H4 (cell line): Measurements from ENCODE around the gene VAMP7. TPM values are rescaled to one million over a fixed set of nuclear protein-coding genes. Genes with fewer than 3 reads are reported as not detected.
"Not testable (repeated sequence)": the region's sequence is repeated elsewhere in the genome, so short reads cannot be mapped to it uniquely, and the experiment has no call there.

ENCODE experiments used
- DNase-seq: peaks from one replicate; pipeline ENCODE4 v3.0.0-alpha.2; 2015; ENCODE audit warnings: low spot score
- total RNA-seq: library from RNA; depleted of rRNA; stranded (reverse); fragments of >200 nt; shearing (Covaris generic); gene quantifications from 2 replicates; pipeline ENCODE4 v1.2.3, GENCODE V29; 2014; rRNA removed

The VAMP7 gene, protein sequence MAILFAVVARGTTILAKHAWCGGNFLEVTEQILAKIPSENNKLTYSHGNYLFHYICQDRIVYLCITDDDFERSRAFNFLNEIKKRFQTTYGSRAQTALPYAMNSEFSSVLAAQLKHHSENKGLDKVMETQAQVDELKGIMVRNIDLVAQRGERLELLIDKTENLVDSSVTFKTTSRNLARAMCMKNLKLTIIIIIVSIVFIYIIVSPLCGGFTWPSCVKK
- total RNA-seq = 70.3 and 94.2 TPM in 2 replicates

DNA sequence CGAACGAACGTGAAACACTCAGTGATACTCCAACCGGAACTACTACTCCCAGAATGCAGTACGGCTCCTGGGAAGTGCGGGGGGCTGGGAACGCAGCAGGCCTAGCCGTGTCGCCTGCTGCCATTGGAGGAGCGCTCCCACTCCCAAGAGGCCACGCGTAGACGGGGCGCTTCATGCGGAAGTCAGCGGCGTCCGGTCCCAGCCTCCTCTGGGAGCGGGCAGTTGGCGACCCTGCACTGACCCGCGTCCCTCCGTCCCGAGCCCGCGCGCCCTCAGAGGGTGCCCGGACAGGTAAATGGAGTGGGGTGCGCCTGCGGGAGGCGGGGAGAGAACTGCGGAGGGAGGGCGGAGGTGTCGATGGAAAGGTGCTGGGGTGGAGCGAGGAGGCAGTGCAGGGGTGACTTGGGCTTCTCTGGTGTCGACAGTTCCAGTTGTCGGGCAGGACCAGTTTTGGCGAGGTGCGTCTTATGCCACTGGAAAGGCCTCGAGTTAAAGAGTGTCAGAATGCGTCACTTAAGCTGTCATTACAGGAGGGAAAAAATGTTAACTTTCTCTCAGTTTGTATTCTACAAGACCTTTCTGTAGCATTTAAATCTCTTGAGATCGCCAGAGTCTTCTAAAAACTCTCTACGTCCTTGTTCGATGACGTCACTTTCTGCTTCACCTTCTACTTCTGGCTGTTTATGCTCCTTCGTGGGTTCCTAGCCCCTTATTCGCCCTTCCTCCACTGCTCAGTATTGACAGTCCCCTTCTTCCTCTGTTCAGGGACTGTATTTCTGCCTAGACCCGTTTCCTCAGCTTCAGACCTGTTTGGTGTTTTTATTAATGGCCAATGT is at the start of gene VAMP7:
Gene VAMP7 (plus strand): TSS at position 188 of the 836 bp plus-strand sequence. CDS start 8,122 bp downstream, outside the sequence.
- peak; percentile 97 for DNase-seq

DNA sequence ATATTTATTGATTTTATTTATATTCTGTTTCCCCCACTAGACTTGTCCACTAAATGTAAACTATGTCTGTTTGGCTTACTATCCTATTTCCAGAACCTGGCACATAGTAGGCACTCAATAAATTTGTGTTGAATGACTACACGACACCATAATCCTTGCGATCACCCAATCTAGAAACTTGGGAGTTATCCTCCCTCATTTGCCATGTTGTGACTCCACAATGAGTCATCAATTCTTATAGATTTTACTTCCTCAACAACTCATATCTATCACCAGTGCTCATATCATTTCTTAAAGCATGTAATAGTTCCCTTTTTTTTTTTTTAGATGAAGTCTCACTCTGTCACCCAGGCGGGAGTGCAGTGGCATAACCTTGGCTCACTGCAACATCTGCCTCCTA is 39.9 kb upstream of the VAMP7 start:
- DNase-seq = no peak

DNA sequence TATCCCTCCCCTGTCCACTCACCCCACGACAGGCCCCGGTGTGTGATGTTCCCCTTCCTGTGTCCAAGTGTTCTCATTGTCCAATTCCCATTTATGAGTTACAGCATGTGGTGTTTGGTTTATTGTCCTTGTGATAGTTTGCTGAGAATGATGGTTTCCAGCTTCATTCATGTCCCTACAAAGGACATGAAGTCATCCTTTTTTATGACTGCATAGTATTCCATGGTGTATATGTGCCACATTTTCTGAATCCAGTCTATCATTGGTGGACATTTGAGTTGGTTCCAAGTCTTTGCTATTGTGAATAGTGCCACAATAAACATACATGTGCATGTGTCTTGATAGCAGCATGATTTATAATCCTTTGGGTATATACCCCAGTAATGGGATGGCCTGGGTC is 29.4 kb upstream of the VAMP7 start:
- not testable (repeated sequence) for DNase-seq

- DNase-seq = peak; percentile 51
Observed at GRCh38 chrX:155857561-155857960, 23.6 kb upstream of the VAMP7 start.

DNA sequence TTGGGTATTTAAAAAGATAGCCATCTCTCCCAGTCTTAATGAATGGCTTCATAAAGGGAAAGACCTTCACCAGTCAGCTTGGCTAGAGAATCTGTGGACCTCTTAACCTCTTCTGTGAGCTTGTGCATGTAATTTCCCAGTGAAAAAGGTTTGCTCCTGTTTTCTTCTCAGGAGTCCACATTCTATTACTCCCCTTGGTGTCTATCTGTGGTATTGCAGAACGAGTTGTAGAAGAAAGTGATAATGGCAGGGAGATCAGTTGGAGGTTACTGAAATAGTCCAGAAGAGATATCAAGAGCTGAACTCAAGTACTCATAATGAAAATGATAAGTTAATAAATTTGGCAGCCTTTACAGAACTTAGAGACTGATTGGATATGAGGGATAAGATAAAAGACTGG is 16.5 kb upstream of the VAMP7 start:
- DNase-seq = peak; percentile 12

DNA sequence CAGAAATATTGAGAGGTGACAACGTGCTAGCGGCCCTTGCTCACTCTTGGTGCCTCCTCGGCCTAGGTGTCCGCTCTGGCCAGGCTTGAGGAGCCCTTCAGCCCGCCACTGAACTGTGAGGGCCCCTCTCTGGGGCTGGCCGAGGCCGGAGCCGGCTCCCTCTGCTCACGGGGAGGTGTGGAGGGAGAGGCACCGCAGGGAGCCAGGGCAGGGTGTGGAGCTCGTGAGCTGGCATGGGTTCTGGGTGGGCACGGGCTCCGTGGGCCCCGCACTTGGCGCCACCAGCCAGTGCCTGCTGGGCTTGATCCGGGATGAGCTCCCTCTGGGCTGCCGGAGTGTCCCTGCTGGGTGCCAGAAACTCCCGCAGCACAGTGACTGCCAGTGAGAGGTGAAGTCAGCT is 16.0 kb upstream of the VAMP7 start:
- no peak for DNase-seq

GRCh38 chrX:155867821-155868220 is 13.3 kb upstream of the VAMP7 start:
- DNase-seq = no peak

DNA sequence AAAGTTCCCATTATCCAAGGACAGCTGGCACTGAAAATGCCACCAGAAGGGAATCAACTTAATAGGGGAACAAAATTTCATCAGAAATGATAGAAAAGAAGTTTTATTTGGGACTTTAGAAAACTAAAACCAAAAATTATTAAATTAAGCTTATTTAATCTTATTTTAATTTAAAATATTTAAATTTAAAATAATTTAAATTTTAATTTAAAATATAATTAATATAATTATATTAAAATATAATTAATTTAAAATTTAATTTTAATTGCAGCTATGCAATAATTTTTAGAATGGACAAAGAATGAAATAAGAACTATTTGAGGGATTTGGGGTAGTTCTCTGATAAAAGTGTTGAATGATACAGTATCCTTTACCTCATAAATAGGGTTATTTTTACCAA is 10.2 kb upstream of the VAMP7 start:
- no peak for DNase-seq

GRCh38 chrX:155871934-155872333 is 9.2 kb upstream of the VAMP7 start:
- DNase-seq = no peak

DNA sequence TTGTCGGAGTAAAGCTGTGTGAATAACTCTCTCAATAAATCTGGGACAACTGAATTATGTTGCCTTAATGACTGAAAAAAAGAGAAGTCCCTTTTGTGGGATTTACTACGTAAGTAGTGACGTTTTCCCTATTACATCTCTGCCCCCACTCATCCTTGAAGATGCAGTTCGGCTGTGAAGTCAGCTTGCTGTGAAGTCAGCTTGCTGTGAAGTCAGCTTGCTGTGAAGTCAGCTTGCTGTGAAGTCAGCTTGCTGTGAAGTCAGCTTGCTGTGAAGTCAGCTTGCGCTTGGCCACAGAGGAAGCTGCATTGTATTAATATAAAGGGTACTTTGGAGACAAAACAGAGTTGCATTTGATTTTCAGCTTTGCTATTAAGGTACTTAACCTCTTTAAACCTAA is 8.0 kb upstream of the VAMP7 start:
- DNase-seq = no peak

DNA sequence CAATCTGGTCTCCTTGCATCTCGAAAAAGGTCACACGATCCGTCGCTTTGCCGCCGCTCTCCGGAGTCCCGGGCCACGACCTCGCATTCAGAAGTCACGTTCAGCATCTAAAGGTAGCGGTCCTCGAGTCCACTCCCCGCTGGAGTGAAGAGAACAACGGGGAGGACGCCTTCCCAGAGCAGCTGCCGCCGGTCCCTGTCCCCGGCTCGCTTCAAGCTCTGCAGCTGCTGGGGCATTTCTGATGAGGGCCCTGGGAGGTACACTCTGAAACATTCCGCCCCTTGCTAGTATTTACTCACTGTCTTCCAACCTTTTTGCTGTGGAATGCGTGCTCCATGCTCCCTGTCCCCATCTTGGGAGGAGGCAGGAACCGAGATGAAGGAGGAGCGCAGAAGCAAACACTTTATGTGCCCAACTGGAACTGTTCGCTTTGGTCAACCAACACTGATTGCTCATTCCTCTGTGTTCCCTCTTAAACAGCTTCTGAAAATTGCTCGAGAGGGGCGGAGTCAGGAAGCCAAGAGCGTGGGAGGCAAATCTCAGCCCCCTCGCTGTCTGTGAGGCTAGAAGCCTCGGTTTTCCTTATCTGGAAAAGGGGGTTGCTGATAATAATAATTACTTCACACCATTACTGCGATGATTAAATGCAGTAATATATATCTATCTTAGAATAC is 6.4 kb upstream of the VAMP7 start:
- no peak for DNase-seq

DNA sequence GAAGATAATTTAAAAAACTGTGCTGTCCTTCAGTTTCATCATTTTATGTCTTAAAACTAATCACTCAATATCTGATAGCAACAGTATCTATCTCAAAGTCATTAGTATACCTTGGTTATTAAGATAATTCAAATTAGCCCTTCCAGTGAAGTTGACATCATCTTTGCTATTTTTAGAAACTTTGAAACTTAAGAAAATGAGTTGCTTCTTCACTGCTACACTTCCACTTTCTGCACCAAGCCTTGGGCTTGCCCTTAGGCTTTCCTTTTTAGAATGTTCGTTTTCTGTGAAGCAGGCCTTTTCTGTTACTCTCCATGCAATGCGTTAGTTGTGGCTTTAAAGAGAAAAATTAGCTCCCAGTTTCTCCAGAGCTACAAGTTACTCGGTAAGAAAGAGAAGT is 4.4 kb upstream of the VAMP7 start:
- DNase-seq = no peak

DNA sequence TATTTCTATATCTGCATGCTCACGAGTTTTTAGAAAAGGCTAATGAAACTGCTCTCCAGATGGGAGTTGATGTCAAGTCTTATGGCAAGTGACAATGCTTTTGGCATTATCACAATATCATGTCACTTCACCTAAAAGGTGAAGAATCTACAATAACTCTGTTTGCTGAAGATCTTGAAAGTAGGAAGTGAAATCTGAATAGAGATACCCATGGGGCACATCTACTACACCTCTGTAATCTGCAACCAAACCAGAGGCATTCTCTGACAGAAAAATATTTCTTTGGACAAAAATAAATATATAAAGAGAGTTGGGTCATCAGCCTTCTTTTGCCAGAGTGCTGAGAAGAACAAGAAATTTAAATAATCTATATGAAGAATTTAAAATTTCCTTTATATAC is 3.9 kb upstream of the VAMP7 start:
- DNase-seq = no peak

GRCh38 chrX:155880586-155881157 is 473 bp upstream of the VAMP7 start:
- no peak for DNase-seq

GRCh38 chrX:155886409-155886808 is 5.3 kb downstream of the VAMP7 start:
- no peak for DNase-seq

DNA sequence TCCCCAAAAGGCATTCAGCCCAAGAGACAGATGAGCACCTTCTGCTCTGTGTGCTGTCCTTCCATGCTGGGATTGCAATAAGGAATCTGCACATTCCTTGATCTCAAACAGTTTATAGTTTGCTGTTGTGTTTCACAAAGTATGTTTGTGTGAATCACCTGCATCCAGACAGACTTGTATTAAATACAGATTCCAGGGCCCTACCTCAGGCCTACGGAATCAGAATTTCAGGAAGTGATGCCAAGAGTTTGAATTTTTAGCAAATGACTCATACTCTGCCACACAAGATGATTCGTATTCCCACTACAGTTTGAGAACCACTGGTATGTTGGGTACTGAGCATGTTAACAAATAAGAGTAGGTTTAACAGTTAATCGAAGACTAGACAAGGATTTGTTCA is 7.0 kb downstream of the VAMP7 start:
- DNase-seq = peak; percentile 85

GRCh38 chrX:155889328-155889727 is 8.2 kb downstream of the VAMP7 start:
- no peak for DNase-seq

DNA sequence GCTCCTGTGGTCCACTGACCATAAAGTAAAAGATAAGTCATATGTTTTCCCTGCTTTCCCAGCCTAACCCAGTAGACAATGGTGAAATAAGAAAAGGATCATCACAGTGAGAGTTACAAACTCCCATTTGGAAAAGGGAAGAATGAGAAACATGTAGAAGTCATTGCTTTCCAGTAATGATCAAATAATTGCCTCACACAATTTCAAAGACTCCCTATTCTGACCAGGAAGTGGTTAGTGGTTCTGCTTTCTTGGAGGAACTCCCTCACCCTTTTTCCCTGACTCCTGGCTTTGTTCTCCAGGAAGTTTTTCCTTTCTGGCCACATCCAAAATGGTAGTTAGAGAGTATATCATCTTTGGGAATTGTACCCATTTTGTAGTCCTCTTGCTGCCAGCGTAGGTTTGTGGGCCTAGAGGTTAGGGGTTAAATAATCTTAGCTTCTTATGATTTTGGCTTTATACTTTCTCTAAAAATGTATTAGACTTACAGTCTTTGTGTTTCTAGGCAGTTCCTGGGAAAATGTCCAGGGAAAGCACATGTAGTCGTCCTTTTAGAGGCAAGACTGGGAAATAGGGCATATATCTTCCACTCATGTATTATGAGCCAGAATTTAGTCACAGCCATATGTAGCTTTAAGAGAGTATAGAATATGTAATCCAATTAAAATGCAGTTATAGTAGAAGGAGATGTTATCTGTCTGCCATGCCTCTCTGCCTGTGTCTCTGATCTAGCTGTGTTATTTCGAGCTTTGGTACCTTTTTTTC is 10.5 kb downstream of the VAMP7 start:
- DNase-seq = no peak

GRCh38 chrX:155893521-155893920 is 12.4 kb downstream of the VAMP7 start:
- DNase-seq = no peak

- no peak for DNase-seq
Observed at GRCh38 chrX:155896512-155896911, 15.4 kb downstream of the VAMP7 start.

DNA sequence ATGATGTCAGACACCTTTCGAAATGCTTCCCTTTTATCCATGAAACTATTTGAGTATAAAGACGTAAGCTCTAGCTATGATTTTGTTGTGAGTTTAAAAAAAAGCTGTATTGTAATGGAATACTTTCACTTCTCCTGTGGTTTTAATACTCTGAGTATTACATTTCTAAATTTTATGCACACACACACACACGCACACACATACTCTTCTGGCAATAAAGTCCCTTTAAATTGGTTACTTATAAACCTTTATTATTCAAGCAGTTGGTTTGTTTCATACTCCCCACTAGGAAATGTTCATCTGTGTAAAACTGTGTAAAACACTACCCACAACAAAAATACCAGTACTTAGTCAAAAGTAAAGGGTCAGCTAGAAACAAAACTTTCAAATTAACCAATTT is 18.2 kb downstream of the VAMP7 start:
- DNase-seq = no peak

- no peak for DNase-seq
Observed at GRCh38 chrX:155900765-155901164, 19.6 kb downstream of the VAMP7 start.
